SU-DHL-6 (cell line): ENCODE data around the gene C19orf38.
A peak's percentile ranks its signal among the peaks of the same experiment; 100 is the strongest.

Experiments
- H2AFZ ChIP-seq: fragments of 200-600 bp; sonication (generic); 2 replicates; pipeline ENCODE4 v1.6.1; 2014; ENCODE audit warnings: low read depth, mild to moderate bottlenecking, moderate library complexity, mixed read lengths, antibody characterized with exemption, low read length; ENCODE audit not compliant: severe bottlenecking
- H3F3A ChIP-seq: fragments of 200-600 bp; shearing (Covaris generic); 2 replicates; pipeline ENCODE4 v1.6.0; 2016; ENCODE audit warnings: antibody characterized with exemption, mild to moderate bottlenecking; ENCODE audit not compliant: insufficient read depth
- H3K27ac ChIP-seq: fragments of 200-600 bp; sonication (generic); 2 replicates; pipeline ENCODE4 v1.5.1; 2016; ENCODE audit warnings: low read depth, mild to moderate bottlenecking, low read length, moderate library complexity, mixed read lengths
- H3K27me3 ChIP-seq: fragments of 200-600 bp; sonication (generic), shearing (Covaris generic); 2 replicates; pipeline ENCODE4 v1.6.0; 2014; ENCODE audit warnings: mild to moderate bottlenecking, low read length
- H3K36me3 ChIP-seq: fragments of 200-600 bp; sonication (generic); 2 replicates; pipeline ENCODE4 v1.6.1; 2014; ENCODE audit warnings: mild to moderate bottlenecking, low read length, mixed read lengths
- H3K4me2 ChIP-seq: fragments of 300-600, 200-600 bp; shearing (Covaris generic), sonication (generic); 2 replicates; pipeline ENCODE4 v1.6.0; 2014; ENCODE audit warnings: low read length, low read depth, mild to moderate bottlenecking; ENCODE audit not compliant: poor library complexity, severe bottlenecking
- H3K4me3 ChIP-seq: fragments of 200-600 bp; sonication (generic); 2 replicates; pipeline ENCODE4 v1.5.1; 2014; ENCODE audit warnings: antibody characterized with exemption, low read length, mild to moderate bottlenecking, mixed read lengths; ENCODE audit not compliant: insufficient read depth, poor library complexity, severe bottlenecking
- H3K79me2 ChIP-seq: fragments of 200-600 bp; sonication (generic); 2 replicates; pipeline ENCODE4 v1.6.1; 2014; ENCODE audit warnings: mild to moderate bottlenecking, low read length, moderate library complexity; ENCODE audit not compliant: insufficient read depth
- H3K9ac ChIP-seq: fragments of 200-600 bp; sonication (generic); 2 replicates; pipeline ENCODE4 v1.7.0; 2014; ENCODE audit warnings: mild to moderate bottlenecking, low read length
- H3K9me2 ChIP-seq: fragments of 200-600 bp; sonication (generic); replicated peaks from 2 replicates; pipeline ENCODE4 v1.6.1; 2014; ENCODE audit warnings: low read length; ENCODE audit not compliant: insufficient read depth
- H3K9me3 ChIP-seq: fragments of 200-600 bp; sonication (generic); 2 replicates; pipeline ENCODE4 v1.6.1; 2014; ENCODE audit warnings: low read length, mixed read lengths; ENCODE audit not compliant: insufficient read depth
- H4K20me1 ChIP-seq: fragments of 200-600 bp; sonication (generic); 2 replicates; pipeline ENCODE4 v1.6.1; 2014; ENCODE audit warnings: low read depth, mild to moderate bottlenecking, antibody characterized with exemption, low read length, moderate library complexity, mixed read lengths
- EZH2phosphoT487 ChIP-seq: fragments of 200-600 bp; sonication (generic), shearing (Covaris generic); conservative IDR thresholded peaks from 2 replicates; pipeline ENCODE4 v1.6.1; 2018; ENCODE audit warnings: mild to moderate bottlenecking, antibody characterized with exemption, low read length, moderate library complexity, mixed read lengths
- TF ChIP-seq, protein P1 (sequence below): fragments of 200-600 bp; sonication (generic); IDR thresholded peaks from one replicate; pipeline ENCODE4 v1.5.1; 2017; ENCODE audit warnings: antibody characterized with exemption, mild to moderate bottlenecking, low read length, moderate library complexity; ENCODE audit not compliant: insufficient read depth, poor library complexity, severe bottlenecking

C19orf38 gene

DNA sequence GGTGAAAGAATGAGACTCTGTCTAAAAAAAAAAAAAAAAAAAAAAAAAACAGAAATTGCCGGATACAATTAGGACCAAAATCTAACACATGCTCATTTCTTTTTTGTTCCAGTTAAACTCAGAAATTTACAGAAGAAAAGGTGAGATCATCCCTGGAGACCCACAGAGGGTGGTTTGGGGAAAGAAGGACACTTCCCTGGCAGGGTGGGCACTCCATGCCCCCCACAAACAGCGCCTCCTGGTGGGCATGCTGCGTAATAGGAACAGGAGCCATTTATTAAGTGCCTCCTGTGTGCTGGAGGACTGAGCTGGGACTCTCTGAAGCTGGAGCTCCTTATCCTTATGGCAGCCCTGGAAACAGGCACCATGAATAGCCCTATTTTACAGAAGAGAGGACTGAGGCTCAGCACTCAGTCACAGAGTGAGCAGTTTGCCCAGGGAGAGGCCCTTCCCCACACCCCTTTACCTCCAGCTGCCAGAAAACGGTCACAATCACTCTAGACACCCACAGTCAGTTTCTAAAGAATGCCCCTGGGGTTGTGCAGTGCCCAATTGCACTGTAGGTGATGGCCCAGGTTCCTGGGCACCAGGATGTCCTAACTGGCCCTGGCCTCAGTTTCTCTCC, 10.1 kb downstream of the C19orf38 start:
- no peak overlapping the region for H3K9ac ChIP-seq
- H2AFZ ChIP-seq: no peak overlapping the region
- no peaks in the 10 kb centered on the region for H3K27me3 ChIP-seq
- no peak overlapping the region for H3K4me3 ChIP-seq
- no peak overlapping the region for H3K27ac ChIP-seq
- TF ChIP-seq, protein P1, sequence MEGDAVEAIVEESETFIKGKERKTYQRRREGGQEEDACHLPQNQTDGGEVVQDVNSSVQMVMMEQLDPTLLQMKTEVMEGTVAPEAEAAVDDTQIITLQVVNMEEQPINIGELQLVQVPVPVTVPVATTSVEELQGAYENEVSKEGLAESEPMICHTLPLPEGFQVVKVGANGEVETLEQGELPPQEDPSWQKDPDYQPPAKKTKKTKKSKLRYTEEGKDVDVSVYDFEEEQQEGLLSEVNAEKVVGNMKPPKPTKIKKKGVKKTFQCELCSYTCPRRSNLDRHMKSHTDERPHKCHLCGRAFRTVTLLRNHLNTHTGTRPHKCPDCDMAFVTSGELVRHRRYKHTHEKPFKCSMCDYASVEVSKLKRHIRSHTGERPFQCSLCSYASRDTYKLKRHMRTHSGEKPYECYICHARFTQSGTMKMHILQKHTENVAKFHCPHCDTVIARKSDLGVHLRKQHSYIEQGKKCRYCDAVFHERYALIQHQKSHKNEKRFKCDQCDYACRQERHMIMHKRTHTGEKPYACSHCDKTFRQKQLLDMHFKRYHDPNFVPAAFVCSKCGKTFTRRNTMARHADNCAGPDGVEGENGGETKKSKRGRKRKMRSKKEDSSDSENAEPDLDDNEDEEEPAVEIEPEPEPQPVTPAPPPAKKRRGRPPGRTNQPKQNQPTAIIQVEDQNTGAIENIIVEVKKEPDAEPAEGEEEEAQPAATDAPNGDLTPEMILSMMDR: peak; percentile 84
- TF ChIP-seq EZH2phosphoT487: no peak
- H3K4me2 ChIP-seq: no peak overlapping the region
- no peaks in the 10 kb centered on the region for H3K9me3 ChIP-seq
- no peaks in the 10 kb centered on the region for H4K20me1 ChIP-seq
- H3K9me2 ChIP-seq: no peaks in the 10 kb centered on the region
- no peaks in the 10 kb centered on the region for H3K79me2 ChIP-seq
- H3K36me3 ChIP-seq: no peaks in the 10 kb centered on the region
- no peaks in the 10 kb centered on the region for H3F3A ChIP-seq

DNA sequence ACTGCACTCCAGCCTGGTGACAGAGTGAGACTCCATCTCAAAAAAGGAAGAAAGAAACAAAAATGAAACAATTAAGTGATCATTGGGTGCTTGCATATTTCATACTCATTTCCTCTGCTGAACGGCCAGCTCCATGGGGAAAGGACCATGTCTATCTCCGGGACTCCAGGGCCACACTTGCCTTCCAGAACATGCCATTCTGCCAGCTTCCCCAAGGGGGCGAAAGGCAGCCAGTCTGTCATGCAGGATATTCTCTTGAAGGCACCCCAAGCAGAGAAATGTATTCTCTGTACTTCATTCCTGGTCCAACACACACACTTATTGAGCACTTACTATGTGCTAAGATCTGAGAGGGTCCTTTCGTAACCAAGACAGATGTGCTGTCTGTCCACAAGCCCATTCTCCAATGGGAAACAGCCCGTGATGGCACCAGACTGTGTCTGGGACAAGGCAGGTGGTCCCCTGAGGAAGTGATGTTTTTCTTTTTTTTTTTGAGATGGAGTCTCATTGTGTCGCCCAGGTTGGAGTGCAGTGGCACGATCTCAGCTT, 13.0 kb downstream of the C19orf38 start:
- Histone ChIP-seq H3K4me3 (no peak overlapping the region), H3K4me2 (no peak overlapping the region), H3K9me3 (no peaks in the 10 kb centered on the region), H4K20me1 (no peaks in the 10 kb centered on the region), H3K36me3 (no peaks in the 10 kb centered on the region), H3F3A (peaks cover 3% of the 10 kb centered on the region; the same call in 1 of the 2 replicates), H3K27me3 (no peaks in the 10 kb centered on the region), H3K9me2 (no peaks in the 10 kb centered on the region), H3K79me2 (no peaks in the 10 kb centered on the region), H3K9ac (no peak overlapping the region), H3K27ac (no peak overlapping the region), H2AFZ (no peak overlapping the region)
- TF ChIP-seq EZH2phosphoT487: no peak
- TF ChIP-seq, protein P1: peak; percentile 29

DNA sequence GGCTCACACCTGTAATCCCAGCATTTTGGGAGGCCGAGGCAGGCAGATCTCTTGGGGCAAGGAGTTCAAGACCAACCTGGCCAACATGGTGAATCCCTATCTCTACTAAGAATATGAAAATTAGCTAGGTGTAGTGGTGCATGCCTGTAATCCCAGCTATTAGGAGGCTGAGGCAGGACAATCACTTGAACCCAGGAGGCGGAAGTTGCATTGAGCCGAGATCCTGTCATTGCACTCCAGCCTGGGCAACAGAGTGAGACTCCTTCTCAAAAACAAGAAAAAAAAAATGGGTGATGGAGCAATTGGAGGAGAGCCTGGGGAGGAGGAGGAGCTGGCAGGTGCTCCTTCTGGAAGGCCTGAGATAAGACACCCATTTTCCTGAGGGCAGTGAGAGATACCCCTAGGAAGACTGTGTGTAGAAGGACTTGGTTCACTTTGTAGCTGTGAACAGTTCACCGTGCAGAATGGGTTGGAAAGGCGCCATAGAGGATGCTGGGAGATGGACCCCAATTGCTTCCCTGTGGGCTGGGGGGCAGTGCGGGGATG, 14.4 kb downstream of the C19orf38 start:
- Histone ChIP-seq H3K79me2 (no peaks in the 10 kb centered on the region), H4K20me1 (no peaks in the 10 kb centered on the region), H3F3A (peaks cover 3% of the 10 kb centered on the region; the same call in 1 of the 2 replicates), H3K9me2 (no peaks in the 10 kb centered on the region), H2AFZ (no peak overlapping the region), H3K4me2 (no peak overlapping the region), H3K27ac (no peak overlapping the region), H3K9me3 (no peaks in the 10 kb centered on the region), H3K9ac (no peak overlapping the region), H3K36me3 (no peaks in the 10 kb centered on the region), H3K27me3 (no peaks in the 10 kb centered on the region), H3K4me3 (no peak overlapping the region)
- TF ChIP-seq, protein P1: no peak
- TF ChIP-seq EZH2phosphoT487: no peak
